MCF 10A (cell line): ENCODE data around the gene CRIP1. TPM values are rescaled to one million over a fixed set of nuclear protein-coding genes. Genes with fewer than 3 reads are reported as not detected.

Experiments
- BruUV-seq: library from RNA; stranded (reverse); fragments of 400-500 nt; replicated peaks from 2 replicates; lab custom pipeline; 2021; lab: Mats Ljungman, UMichigan
- CTCF ChIA-PET: fragments of 300-600 bp; sonication (Branson Sonifier 250); formaldehyde crosslinking; extraction: SDS; loops from one replicate; lab custom pipeline; 2021; ENCODE audit warnings: antibody characterized with exemption, inconsistent platforms; lab: Yijun Ruan, JAX
- POLR2A ChIA-PET: fragments of 300-600, 350-650 bp; sonication (Branson Sonifier 250); formaldehyde crosslinking; extraction: SDS; loops from one replicate; lab custom pipeline; 2020; ENCODE audit warnings: antibody characterized with exemption, inconsistent platforms; lab: Yijun Ruan, JAX
- DNase-seq: peaks from one replicate; pipeline ENCODE4 v3.0.0-alpha.2; 2018; ENCODE audit not compliant: unreplicated experiment
- H3K27ac Mint-ChIP-seq: one replicate; pipeline ENCODE4 v1.8.0; 2022; ENCODE audit warnings: mild to moderate bottlenecking, low read depth, mixed read lengths; ENCODE audit not compliant: unreplicated experiment
- H3K27me3 Mint-ChIP-seq: one replicate; pipeline ENCODE4 v1.8.0; 2022; ENCODE audit warnings: mixed read lengths; ENCODE audit not compliant: insufficient read depth, unreplicated experiment
- H3K36me3 Mint-ChIP-seq: one replicate; pipeline ENCODE4 v1.8.0; 2022; ENCODE audit warnings: mild to moderate bottlenecking, moderate library complexity, mixed read lengths; ENCODE audit not compliant: insufficient read depth, unreplicated experiment
- H3K4me1 Mint-ChIP-seq: one replicate; pipeline ENCODE4 v1.8.0; 2022; ENCODE audit warnings: mixed read lengths; ENCODE audit not compliant: insufficient read depth, unreplicated experiment
- H3K4me3 Mint-ChIP-seq: one replicate; pipeline ENCODE4 v1.8.0; 2022; ENCODE audit warnings: mild to moderate bottlenecking, moderate library complexity, mixed read lengths; ENCODE audit not compliant: unreplicated experiment
- H3K9me3 Mint-ChIP-seq: one replicate; pipeline ENCODE4 v1.8.0; 2022; ENCODE audit warnings: mixed read lengths; ENCODE audit not compliant: unreplicated experiment
- CTCF ChIP-seq: fragments of 200-600 bp; IDR thresholded peaks from one replicate; pipeline ENCODE4 v1.8.0; 2022; ENCODE audit warnings: antibody characterized with exemption, mild to moderate bottlenecking; ENCODE audit not compliant: unreplicated experiment
- intact Hi-C: fragments of 100-400 bp; cut with micrococcal nuclease; formaldehyde crosslinking; loops from 2 replicates; pipeline ENCODE4 v1.14.1; 2022
- total RNA-seq: library from RNA; stranded (reverse); gene quantifications from 2 replicates; pipeline ENCODE4 v1.2.3, GENCODE V29; 2022

Gene CRIP1
- total RNA-seq, 1 experiment from 2014 or later, result not detected

DNA sequence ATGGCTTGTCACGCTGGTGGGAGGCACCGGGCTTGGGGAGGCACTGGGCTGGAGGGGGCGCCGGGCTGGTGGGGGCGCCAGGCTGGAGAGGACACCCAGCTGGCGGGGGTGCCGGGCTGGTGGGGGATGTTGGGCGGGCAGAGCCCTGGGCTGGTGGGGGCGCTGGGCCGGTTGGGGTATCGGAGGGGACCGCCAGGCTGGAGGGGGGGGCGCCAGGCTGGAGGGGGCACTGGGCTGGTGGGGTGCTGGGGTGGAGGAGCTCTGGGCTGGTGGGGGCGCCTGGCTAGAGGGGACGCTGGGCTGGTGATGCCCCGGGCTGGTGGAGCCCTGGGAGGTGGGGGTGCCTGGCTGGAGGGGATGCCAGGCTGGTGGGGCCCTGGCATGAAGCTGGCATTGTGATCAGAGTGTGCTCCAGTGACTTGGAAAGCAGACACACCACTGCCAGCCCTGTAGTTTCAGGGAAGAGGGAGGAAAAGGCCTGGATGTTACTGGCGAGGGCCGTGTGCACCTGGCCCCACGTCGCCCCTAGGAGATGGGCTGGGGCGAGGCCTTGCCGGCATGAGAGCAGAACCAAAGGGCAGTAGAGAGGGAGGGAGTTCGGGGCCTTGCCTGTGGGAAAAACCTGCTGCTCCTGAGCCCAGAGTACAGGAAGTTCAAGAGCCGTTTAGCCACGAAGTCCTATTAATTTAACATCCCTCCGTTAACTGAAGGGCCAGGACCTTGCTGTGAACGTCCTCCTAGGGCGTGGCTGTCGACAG is 17.4 kb downstream of the CRIP1 start:
- CTCF ChIA-PET, result interaction anchor here (0.7 kb wide), 1 partner anchor 24 kb away, joined by 3 read pairs; no protein-coding TSS in a partner anchor
- peaks cover 22% of the 10 kb centered on the region for H3K27me3 Mint-ChIP-seq
- H3K27ac Mint-ChIP-seq, result no peak overlapping the region
- no peaks in the 10 kb centered on the region for H3K4me1 Mint-ChIP-seq
- POLR2A ChIA-PET, result no interaction called here
- intact Hi-C loops, result no loop called here
- BruUV-seq, result no TSS peak
- H3K36me3 Mint-ChIP-seq, result peaks cover 13% of the 10 kb centered on the region
- no peak for TF ChIP-seq CTCF
- no peaks in the 10 kb centered on the region for H3K9me3 Mint-ChIP-seq
- DNase-seq, result no peak
- no peak overlapping the region for H3K4me3 Mint-ChIP-seq

- no TSS peak for BruUV-seq
- Mint-ChIP-seq H3K27me3 (peaks cover 24% of the 10 kb centered on the region), H3K9me3 (no peaks in the 10 kb centered on the region), H3K4me3 (no peak overlapping the region), H3K36me3 (peaks cover 9% of the 10 kb centered on the region), H3K27ac (no peak overlapping the region), H3K4me1 (no peaks in the 10 kb centered on the region)
- TF ChIP-seq CTCF, result no peak
- ChIA-PET CTCF (interaction anchor here (0.7 kb wide), 1 partner anchor 25 kb away, joined by 3 read pairs; no protein-coding TSS in a partner anchor), POLR2A (no interaction called here)
- intact Hi-C loops, result no loop called here
- DNase-seq, result no peak
Measured at GRCh38 chr14:105505101-105505500, 18.4 kb downstream of the CRIP1 start.

DNA sequence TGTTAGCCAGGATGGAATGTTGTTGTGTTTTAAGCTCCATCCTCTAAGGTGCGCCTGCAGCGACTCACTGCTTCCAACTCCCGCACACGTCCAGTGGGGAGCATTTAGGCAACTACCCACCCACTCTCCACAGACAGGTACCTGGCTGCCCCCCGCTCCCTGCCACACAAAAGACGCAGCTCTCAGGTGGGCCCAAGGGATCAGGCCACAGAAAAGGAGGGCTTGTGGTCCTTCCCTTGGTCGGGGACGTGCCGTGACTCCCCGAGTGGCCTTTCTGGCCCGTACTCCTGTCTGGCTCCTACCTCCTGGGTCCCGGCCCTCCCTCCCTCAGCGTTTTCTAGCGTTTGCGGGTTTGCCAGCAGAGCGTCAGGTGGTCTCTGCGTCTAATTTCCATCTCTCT is 20.6 kb downstream of the CRIP1 start:
- POLR2A ChIA-PET, result no interaction called here
- intact Hi-C loops, result no loop called here
- no peak overlapping the region for H3K27ac Mint-ChIP-seq
- no peak for DNase-seq
- H3K4me1 Mint-ChIP-seq, result no peaks in the 10 kb centered on the region
- no peak for TF ChIP-seq CTCF
- peaks cover 6% of the 10 kb centered on the region for H3K36me3 Mint-ChIP-seq
- peaks cover 24% of the 10 kb centered on the region for H3K27me3 Mint-ChIP-seq
- H3K9me3 Mint-ChIP-seq, result no peaks in the 10 kb centered on the region
- H3K4me3 Mint-ChIP-seq, result no peak overlapping the region
- BruUV-seq, result no TSS peak
- CTCF ChIA-PET, result interaction anchor here (0.6 kb wide), 1 partner anchor 1165 kb away, joined by 4 read pairs; no protein-coding TSS in a partner anchor

- ChIA-PET POLR2A (no interaction called here), CTCF (no interaction called here)
- H3K4me1 Mint-ChIP-seq, result no peaks in the 10 kb centered on the region
- peaks cover 6% of the 10 kb centered on the region for H3K36me3 Mint-ChIP-seq
- no TSS peak for BruUV-seq
- DNase-seq, result no peak
- no peak overlapping the region for H3K27ac Mint-ChIP-seq
- TF ChIP-seq CTCF, result no peak
- no peak overlapping the region for H3K4me3 Mint-ChIP-seq
- intact Hi-C loops, result no loop called here
- no peaks in the 10 kb centered on the region for H3K9me3 Mint-ChIP-seq
- peaks cover 24% of the 10 kb centered on the region for H3K27me3 Mint-ChIP-seq
Measured at GRCh38 chr14:105508069-105508468, 21.4 kb downstream of the CRIP1 start.
